Large intestine (tissue), 3 donors: ENCODE measurements around the gene CARMIL1. TPM values are rescaled to one million over a fixed set of nuclear protein-coding genes. Genes with fewer than 3 reads are reported as not detected.

Experiments used
- DNase-seq, 2 donors: peaks; one replicate each; pipeline versions ENCODE4 v3.0.0 to v3.0.0-alpha.2; 2013
- H3K27ac ChIP-seq: one replicate; pipeline ENCODE4 v1.5.1; 2013; ENCODE audit warnings: low read length
- H3K27me3 ChIP-seq: 2 replicates; pipeline ENCODE4 v1.6.1; 2013; ENCODE audit warnings: low read length; ENCODE audit not compliant: control insufficient read depth, insufficient read depth
- H3K36me3 ChIP-seq: 2 replicates; pipeline ENCODE4 v1.6.1; 2013; ENCODE audit warnings: low read length; ENCODE audit not compliant: control insufficient read depth, insufficient read depth
- H3K4me1 ChIP-seq: one replicate; pipeline ENCODE4 v1.6.1; 2013; ENCODE audit warnings: low read length; ENCODE audit not compliant: control insufficient read depth, insufficient read depth
- H3K4me3 ChIP-seq: one replicate; pipeline ENCODE4 v1.5.1; 2013; ENCODE audit warnings: low read length
- H3K9me3 ChIP-seq: one replicate; pipeline ENCODE4 v1.6.1; 2013; ENCODE audit warnings: mild to moderate bottlenecking, low read depth, low read length, moderate library complexity; ENCODE audit not compliant: control insufficient read depth
- WGBS: methylation state at CpG from one replicate; pipeline ENCODE4 v1.1.5; 2013; ENCODE audit warnings: low lambda C conversion rate; ENCODE audit not compliant: insufficient coverage; 5-methylcytosine and 5-hydroxymethylcytosine counted together
- polyA plus RNA-seq: library from polyadenylated mRNA; unstranded; fragments of 120-200 nt; gene quantifications from one replicate; pipeline ENCODE4 v1.2.1, GENCODE V29; 2013

Gene CARMIL1
- polyA plus RNA-seq, 1 donor = 32.2 TPM

- Histone ChIP-seq H3K4me1 (peaks cover 6% of the 10 kb centered on the region), H3K9me3 (no peaks in the 10 kb centered on the region), H3K36me3 (peaks cover 11% of the 10 kb centered on the region), H3K27ac (no peak overlapping the region), H3K4me3 (no peak overlapping the region), H3K27me3 (no peaks in the 10 kb centered on the region)
- WGBS = 100% methylated on average over 3 of the region's 9 CpGs
- DNase-seq = peak; percentile 68 to 72
Observed at GRCh38 chr6:25490018-25490801, 211.0 kb downstream of the CARMIL1 start.

- no CpG with 5 or more reads among the region's 3 CpGs for WGBS
- no peak overlapping the region for H3K4me3 ChIP-seq
- H3K36me3 ChIP-seq = peaks cover 13% of the 10 kb centered on the region
- H3K4me1 ChIP-seq = peaks cover 6% of the 10 kb centered on the region
- no peak overlapping the region for H3K27ac ChIP-seq
- H3K27me3 ChIP-seq = no peaks in the 10 kb centered on the region
- no peaks in the 10 kb centered on the region for H3K9me3 ChIP-seq
- DNase-seq = no peak
Observed at GRCh38 chr6:25492951-25493350, 213.8 kb downstream of the CARMIL1 start.

GRCh38 chr6:25494469-25494868 lies 215.3 kb downstream of the CARMIL1 start:
- no peak for DNase-seq
- Histone ChIP-seq H3K27ac (no peak overlapping the region), H3K4me1 (peaks cover 6% of the 10 kb centered on the region), H3K4me3 (no peak overlapping the region), H3K36me3 (peaks cover 7% of the 10 kb centered on the region), H3K27me3 (no peaks in the 10 kb centered on the region), H3K9me3 (no peaks in the 10 kb centered on the region)
- no CpG with 5 or more reads among the region's 1 CpG for WGBS

- DNase-seq = no peak
- H3K4me1 ChIP-seq = no peaks in the 10 kb centered on the region
- H3K27ac ChIP-seq = no peak overlapping the region
- no peaks in the 10 kb centered on the region for H3K9me3 ChIP-seq
- no peak overlapping the region for H3K4me3 ChIP-seq
- WGBS = 97% methylated on average over 5 of the region's 8 CpGs
- peaks cover 12% of the 10 kb centered on the region for H3K36me3 ChIP-seq
- no peaks in the 10 kb centered on the region for H3K27me3 ChIP-seq
Observed at GRCh38 chr6:25497383-25498040, 218.3 kb downstream of the CARMIL1 start.

GRCh38 chr6:25498505-25498904 lies 219.3 kb downstream of the CARMIL1 start:
- Histone ChIP-seq H3K4me3 (no peak overlapping the region), H3K27me3 (no peaks in the 10 kb centered on the region), H3K9me3 (no peaks in the 10 kb centered on the region), H3K4me1 (no peaks in the 10 kb centered on the region), H3K27ac (no peak overlapping the region), H3K36me3 (peaks cover 9% of the 10 kb centered on the region)
- no CpG with 5 or more reads among the region's 4 CpGs for WGBS
- DNase-seq = no peak

GRCh38 chr6:25499615-25500235 lies 220.6 kb downstream of the CARMIL1 start:
- Histone ChIP-seq H3K4me3 (no peak overlapping the region), H3K4me1 (no peaks in the 10 kb centered on the region), H3K36me3 (peaks cover 10% of the 10 kb centered on the region), H3K9me3 (no peaks in the 10 kb centered on the region), H3K27me3 (no peaks in the 10 kb centered on the region), H3K27ac (no peak overlapping the region)
- WGBS = 80% methylated on average over 1 of the region's 3 CpGs
- DNase-seq = no peak

GRCh38 chr6:25503686-25504085 lies 224.5 kb downstream of the CARMIL1 start:
- DNase-seq = no peak
- peaks cover 8% of the 10 kb centered on the region for H3K36me3 ChIP-seq
- no peak overlapping the region for H3K27ac ChIP-seq
- no peaks in the 10 kb centered on the region for H3K27me3 ChIP-seq
- no CpG with 5 or more reads among the region's 6 CpGs for WGBS
- H3K9me3 ChIP-seq = no peaks in the 10 kb centered on the region
- H3K4me3 ChIP-seq = no peak overlapping the region
- no peaks in the 10 kb centered on the region for H3K4me1 ChIP-seq

- Histone ChIP-seq H3K36me3 (peaks cover 8% of the 10 kb centered on the region), H3K4me3 (no peak overlapping the region), H3K27me3 (no peaks in the 10 kb centered on the region), H3K9me3 (no peaks in the 10 kb centered on the region), H3K27ac (no peak overlapping the region), H3K4me1 (no peaks in the 10 kb centered on the region)
- no CpG with 5 or more reads among the region's 4 CpGs for WGBS
- DNase-seq = no peak
Observed at GRCh38 chr6:25504661-25505060, 225.5 kb downstream of the CARMIL1 start.

GRCh38 chr6:25506020-25506419 lies 226.8 kb downstream of the CARMIL1 start:
- 92% methylated on average over 2 of the region's 6 CpGs for WGBS
- no peak overlapping the region for H3K4me3 ChIP-seq
- no peak for DNase-seq

GRCh38 chr6:25508051-25508450 lies 228.9 kb downstream of the CARMIL1 start:
- no CpG with 5 or more reads among the region's 3 CpGs for WGBS
- no peak overlapping the region for H3K4me3 ChIP-seq

More at GRCh38 chr6:25506020-25506419, 226.8 kb downstream of the CARMIL1 start:
- Histone ChIP-seq H3K4me1 (no peaks in the 10 kb centered on the region), H3K27me3 (no peaks in the 10 kb centered on the region), H3K9me3 (no peaks in the 10 kb centered on the region), H3K36me3 (peaks cover 3% of the 10 kb centered on the region), H3K27ac (no peak overlapping the region)

More at GRCh38 chr6:25508051-25508450, 228.9 kb downstream of the CARMIL1 start:
- no peak for DNase-seq
- Histone ChIP-seq H3K36me3 (peaks cover 3% of the 10 kb centered on the region), H3K9me3 (no peaks in the 10 kb centered on the region), H3K4me1 (no peaks in the 10 kb centered on the region), H3K27me3 (no peaks in the 10 kb centered on the region), H3K27ac (no peak overlapping the region)
